Subcutaneous abdominal adipose tissue (tissue), 5 donors: ENCODE results near the gene ZNF236.
"Not testable (repeated sequence)": the region's sequence is repeated elsewhere in the genome, so short reads cannot be mapped to it uniquely, and the experiment has no call there.

ENCODE experiments used
- H3K27ac ChIP-seq: one replicate; pipeline ENCODE4 v1.7.0; 2013; ENCODE audit warnings: low read depth, mild to moderate bottlenecking, inconsistent platforms, low read length, moderate library complexity
- H3K27me3 ChIP-seq, 5 donors: one replicate each; pipeline ENCODE4 v1.7.0; 2013; ENCODE audit warnings: low read length in 5 of 5, inconsistent platforms in 1 of 5; ENCODE audit not compliant: control insufficient read depth in 5 of 5, insufficient read depth in 4 of 5
- H3K36me3 ChIP-seq, 5 donors: one replicate each; pipeline ENCODE4 v1.7.0; 2013; ENCODE audit warnings: low read length in 5 of 5; ENCODE audit not compliant: control insufficient read depth in 5 of 5, insufficient read depth in 5 of 5
- H3K4me1 ChIP-seq, 5 donors: one replicate each; pipeline ENCODE4 v1.7.0; 2013; ENCODE audit warnings: low read length in 5 of 5, mild to moderate bottlenecking in 3 of 5, moderate library complexity in 1 of 5; ENCODE audit not compliant: control insufficient read depth in 5 of 5, insufficient read depth in 5 of 5
- H3K4me3 ChIP-seq, 5 donors: one replicate each; pipeline ENCODE4 v1.7.0; 2013; ENCODE audit warnings: low read length in 5 of 5, low read depth in 1 of 5
- H3K9ac ChIP-seq, 5 donors: one replicate each; pipeline ENCODE4 v1.7.0; 2013; ENCODE audit warnings: low read length in 5 of 5, mild to moderate bottlenecking in 4 of 5, moderate library complexity in 3 of 5
- H3K9me3 ChIP-seq, 5 donors: one replicate each; pipeline ENCODE4 v1.7.0; 2013; ENCODE audit warnings: low read length in 5 of 5; ENCODE audit not compliant: control insufficient read depth in 5 of 5
- donor health status: healthy.
- donor health status: healthy.
- donor health status: healthy.
- donor health status: healthy.
- donor health status: healthy.

The ZNF236 gene

DNA sequence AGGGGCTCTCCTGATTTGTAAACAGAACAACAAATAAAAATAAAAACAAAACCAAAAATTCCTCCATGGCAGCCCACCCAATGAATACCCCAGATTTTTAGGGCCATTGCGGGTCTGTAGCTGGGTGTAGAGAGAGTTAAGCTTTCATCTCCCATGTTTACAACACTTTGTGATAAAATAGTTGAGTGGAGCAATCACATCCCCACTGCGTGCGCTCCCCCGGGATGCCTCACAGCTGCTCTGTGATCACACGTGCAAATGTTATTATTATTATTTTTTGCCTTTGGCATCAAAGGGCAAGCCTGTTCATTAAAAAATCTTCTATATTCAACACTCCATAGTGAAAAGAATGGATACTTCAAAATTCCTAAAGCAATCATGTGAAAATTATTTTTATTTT, 192.2 kb downstream of the ZNF236 start:
- no peaks in the 10 kb centered on the region for H3K27me3 ChIP-seq
- H3K9ac ChIP-seq = no peak overlapping the region
- no peak overlapping the region for H3K27ac ChIP-seq
- H3K9me3 ChIP-seq = no peaks in the 10 kb centered on the region
- peaks cover 3 to 16% (median 14%) of the 10 kb centered on the region in 5 donors for H3K4me1 ChIP-seq
- no peak overlapping the region for H3K4me3 ChIP-seq
- H3K36me3 ChIP-seq = peaks cover 0 to 24% (median 8%) of the 10 kb centered on the region in 5 donors

DNA sequence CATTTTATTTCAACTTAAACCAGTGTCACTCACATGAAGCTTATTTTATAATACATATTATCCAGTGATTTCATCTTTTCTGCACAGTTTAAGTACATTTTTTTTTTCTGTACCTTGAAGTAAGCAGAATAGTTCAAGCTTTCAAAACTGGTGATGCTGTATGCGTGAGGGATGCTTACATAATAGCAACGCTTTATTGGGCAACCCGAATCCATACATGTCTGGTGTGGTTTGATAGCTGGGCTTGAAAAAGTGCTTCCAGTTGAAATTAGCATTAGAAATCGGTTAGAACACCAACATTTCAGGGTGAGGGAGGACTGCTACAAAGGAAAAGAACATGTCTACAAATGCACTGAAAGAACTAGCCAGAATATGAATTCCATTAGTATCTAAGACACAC, 192.8 kb downstream of the ZNF236 start:
- no peak overlapping the region for H3K4me3 ChIP-seq
- H3K27ac ChIP-seq = no peak overlapping the region
- H3K27me3 ChIP-seq = no peaks in the 10 kb centered on the region
- peaks cover 3 to 16% (median 14%) of the 10 kb centered on the region in 5 donors for H3K4me1 ChIP-seq
- H3K9ac ChIP-seq = no peak overlapping the region
- H3K36me3 ChIP-seq = peaks cover 0 to 25% (median 8%) of the 10 kb centered on the region in 5 donors
- H3K9me3 ChIP-seq = no peaks in the 10 kb centered on the region

DNA sequence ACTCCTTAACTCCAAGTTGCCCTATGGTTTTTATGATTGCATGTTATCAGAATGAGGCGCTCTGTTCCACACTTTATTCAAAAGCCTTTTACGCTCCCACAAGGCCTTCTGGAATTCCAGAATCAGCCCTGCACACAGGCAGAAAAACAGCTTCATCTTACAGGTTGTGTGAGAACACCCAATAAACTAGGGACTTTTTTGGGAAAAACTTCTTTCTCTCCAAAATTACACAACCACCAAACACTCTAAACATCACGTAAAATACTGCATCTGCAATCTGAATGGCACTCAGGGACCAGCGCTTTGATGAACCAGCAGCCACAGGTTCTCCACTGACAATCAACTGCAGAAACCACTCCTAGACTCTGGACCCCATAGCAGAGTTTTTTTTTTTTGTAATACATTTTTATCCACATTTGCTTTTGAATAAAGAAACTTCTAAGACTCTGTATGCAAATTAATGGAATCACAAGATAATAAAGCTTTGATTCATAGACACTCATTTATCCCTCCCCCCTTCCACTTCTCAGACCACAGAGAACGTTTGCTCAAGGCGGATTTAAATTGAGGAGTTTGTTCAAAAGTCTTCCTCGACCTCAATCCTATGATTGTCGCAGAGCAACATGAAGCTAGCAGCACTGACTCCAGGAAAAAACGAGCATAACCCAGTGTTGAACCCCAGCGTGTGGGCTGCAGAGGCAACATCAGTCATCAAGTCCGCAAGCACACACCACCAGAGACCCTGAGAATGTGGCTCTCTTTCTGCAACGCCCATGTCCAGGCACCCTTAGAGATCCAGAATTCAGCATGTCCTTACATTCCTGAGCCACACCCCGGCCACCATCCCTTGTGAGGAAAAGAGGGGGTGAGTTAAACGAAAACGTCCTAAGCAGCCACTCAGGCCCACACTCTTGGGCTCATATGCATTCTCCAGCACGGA, 193.7 kb downstream of the ZNF236 start:
- no peaks in the 10 kb centered on the region for H3K9me3 ChIP-seq
- peaks cover 3 to 16% (median 14%) of the 10 kb centered on the region in 5 donors for H3K4me1 ChIP-seq
- H3K27ac ChIP-seq = no peak overlapping the region
- H3K9ac ChIP-seq = no peak overlapping the region
- H3K27me3 ChIP-seq = no peaks in the 10 kb centered on the region
- no peak overlapping the region for H3K4me3 ChIP-seq
- peaks cover 0 to 29% (median 8%) of the 10 kb centered on the region in 5 donors for H3K36me3 ChIP-seq

DNA sequence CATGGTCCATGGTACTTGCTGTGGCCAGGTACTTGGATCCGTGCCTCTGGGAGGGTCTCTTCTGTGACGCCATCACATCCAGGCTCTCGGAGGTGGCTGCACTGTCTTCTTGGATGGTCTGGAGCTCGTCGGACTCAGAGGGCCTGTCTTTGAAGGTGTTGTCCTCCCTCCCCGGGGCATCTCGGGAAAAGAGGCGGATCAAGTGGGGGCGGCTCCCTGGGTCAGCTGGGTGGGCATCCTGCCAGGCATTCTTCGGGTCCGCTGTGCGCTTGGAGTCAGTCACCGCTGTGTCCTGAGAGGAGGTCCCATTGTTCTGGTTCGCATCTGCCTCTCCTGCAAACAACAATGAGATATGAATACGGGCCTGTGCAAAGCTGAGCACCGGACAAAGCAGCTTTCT, 194.6 kb downstream of the ZNF236 start:
- Histone ChIP-seq H3K27me3 (no peaks in the 10 kb centered on the region), H3K9me3 (no peaks in the 10 kb centered on the region), H3K4me1 (peaks cover 3 to 16% (median 14%) of the 10 kb centered on the region in 5 donors), H3K9ac (no peak overlapping the region), H3K36me3 (peaks cover 0 to 28% (median 11%) of the 10 kb centered on the region in 5 donors), H3K27ac (no peak overlapping the region), H3K4me3 (no peak overlapping the region)

GRCh38 chr18:77017355-77017754, 195.0 kb downstream of the ZNF236 start:
- no peak overlapping the region for H3K4me3 ChIP-seq
- H3K9ac ChIP-seq = no peak overlapping the region
- no peaks in the 10 kb centered on the region for H3K9me3 ChIP-seq
- peaks cover 0 to 28% (median 11%) of the 10 kb centered on the region in 5 donors for H3K36me3 ChIP-seq
- H3K27me3 ChIP-seq = no peaks in the 10 kb centered on the region
- H3K4me1 ChIP-seq = peaks cover 3 to 16% (median 14%) of the 10 kb centered on the region in 5 donors
- no peak overlapping the region for H3K27ac ChIP-seq

GRCh38 chr18:77018650-77019049, 196.3 kb downstream of the ZNF236 start:
- H3K27ac ChIP-seq, H3K4me3 ChIP-seq, H3K9ac ChIP-seq, H3K27me3 ChIP-seq, H3K9me3 ChIP-seq: not testable (repeated sequence)
- peaks cover 3 to 14% (median 10%) of the 10 kb centered on the region in 5 donors for H3K4me1 ChIP-seq
- H3K36me3 ChIP-seq = peaks cover 0 to 28% (median 11%) of the 10 kb centered on the region in 5 donors

DNA sequence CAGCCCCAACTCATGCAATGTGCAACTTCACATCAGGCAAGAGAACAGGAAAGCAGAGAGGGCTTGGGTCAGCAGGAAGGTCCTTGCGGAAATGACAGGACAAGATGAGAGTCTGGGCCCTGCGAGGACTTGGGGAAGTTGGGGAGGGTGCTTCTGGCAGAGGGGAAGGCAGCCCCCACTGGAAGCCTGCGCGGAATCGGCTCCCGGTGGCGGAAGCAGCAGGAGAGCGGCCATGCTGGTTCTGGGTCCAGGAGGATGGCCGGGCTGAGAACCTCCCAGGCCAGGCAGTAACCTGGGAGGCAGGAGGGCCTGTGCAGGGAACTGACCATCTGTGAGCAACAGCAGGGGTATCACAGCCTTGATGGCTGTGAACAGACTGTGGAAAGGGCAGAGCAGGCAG, 197.3 kb downstream of the ZNF236 start:
- H3K27ac ChIP-seq = no peak overlapping the region
- H3K9me3 ChIP-seq = no peaks in the 10 kb centered on the region
- no peak overlapping the region for H3K9ac ChIP-seq
- H3K4me1 ChIP-seq = peaks cover 0 to 4% (median 0%) of the 10 kb centered on the region in 5 donors
- no peaks in the 10 kb centered on the region for H3K27me3 ChIP-seq
- no peak overlapping the region for H3K4me3 ChIP-seq
- peaks cover 0 to 31% (median 11%) of the 10 kb centered on the region in 5 donors for H3K36me3 ChIP-seq
